ENCODE data around the gene TMPRSS3.

- TF ChIP-seq CTCF (IDR thresholded peaks at IDR 0.05; ENCODE audit: insufficient read depth, low read length, poor library complexity, severe bottlenecking) (no peak), EZH2phosphoT487 (conservative IDR thresholded peaks at IDR 0.05; ENCODE audit: low read length) (no peak)
Measured at GRCh38 chr21:42375506-42375905, 20.3 kb downstream of the TMPRSS3 start.

Measured in SU-DHL-6 (cell line).